ENCODE measurements around the gene LMOD3. TPM values are rescaled to one million over a fixed set of nuclear protein-coding genes. Genes with fewer than 3 reads are reported as not detected.

The LMOD3 gene
- total and polyA plus RNA-seq, 2 of the 4 experiments (the other 2 are of a cell fraction), result not detected

DNA sequence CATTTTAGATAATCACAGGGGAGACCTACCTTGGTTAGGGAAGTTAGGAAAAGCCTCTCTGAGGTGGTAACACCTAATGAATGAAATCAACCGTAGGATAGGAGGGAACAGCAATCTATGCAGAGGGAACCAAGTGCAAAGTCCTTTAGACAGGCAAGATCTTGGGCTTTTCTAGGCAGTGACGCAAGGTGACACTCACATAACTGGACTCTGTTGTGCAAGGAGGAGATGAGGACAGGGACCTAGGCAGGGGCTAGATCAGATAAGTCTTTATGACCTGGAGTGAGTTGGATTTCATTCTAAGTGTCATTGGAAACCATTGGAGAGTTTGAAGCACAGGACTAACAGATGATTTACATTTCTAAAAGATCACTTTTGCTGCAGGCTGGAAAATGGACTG, 4.6 kb upstream of the LMOD3 start:
- Histone ChIP-seq H3K4me2 (ENCODE audit: low read depth, low read length) (no peak overlapping the region), H2BK15ac (ENCODE audit: low read depth, low read length) (no peak overlapping the region), H3K9me3 (ENCODE audit: control insufficient read depth, insufficient read depth, low read length) (no peaks in the 10 kb centered on the region), H3K4ac (ENCODE audit: low read depth, low read length) (no peak overlapping the region), H3K14ac (replicated peaks; ENCODE audit: low read depth, low read length) (no peak overlapping the region), H3K4me1 (ENCODE audit: control insufficient read depth, insufficient read depth, low read length) (no peaks in the 10 kb centered on the region; the same call in 1 of the 2 replicates), H2AFZ (replicated peaks; ENCODE audit: low read length, poor library complexity) (no peak overlapping the region), H3K9ac (ENCODE audit: low read depth, low read length) (no peak overlapping the region), H4K5ac (ENCODE audit: low read depth, low read length) (no peak overlapping the region), H3K18ac (ENCODE audit: low read depth, low read length) (no peak overlapping the region), H3K79me1 (ENCODE audit: low read depth in 1 of 2, low read length in 2 of 2) (no peaks in the 10 kb centered on the region), H2BK20ac (ENCODE audit: low read depth, low read length) (no peak overlapping the region), H3K56ac (ENCODE audit: extremely low read depth, insufficient read depth, low read length) (no peak overlapping the region), H2AK9ac (replicated peaks; ENCODE audit: low read depth, low read length, poor library complexity) (no peak overlapping the region), H2BK5ac (ENCODE audit: low read depth, low read length, poor library complexity, severe bottlenecking) (no peak overlapping the region), H4K8ac (ENCODE audit: low read depth in 2 of 2, low read length in 2 of 2) (no peak overlapping the region), H4K20me1 (ENCODE audit: insufficient read depth, low read length) (no peaks in the 10 kb centered on the region), H3K9me1 (ENCODE audit: insufficient read depth, low read length) (no peaks in the 10 kb centered on the region), H3K23ac (ENCODE audit: low read depth, low read length) (no peak overlapping the region), H2AK5ac (ENCODE audit: low read depth, low read length) (no peak overlapping the region), H3K36me3 (ENCODE audit: control insufficient read depth, insufficient read depth, low read length) (no peaks in the 10 kb centered on the region), H4K91ac (ENCODE audit: insufficient read depth, low read depth, low read length) (no peak overlapping the region), H3K4me3 (ENCODE audit: insufficient read depth, low read depth, low read length) (no peak overlapping the region), H2BK120ac (ENCODE audit: low read depth, low read length) (no peak overlapping the region), H3K27me3 (ENCODE audit: control insufficient read depth, insufficient read depth, low read length) (peaks cover 9% of the 10 kb centered on the region), H3K27ac (ENCODE audit: insufficient read depth, low read length) (no peak overlapping the region)
- DNase-seq (no peak), ATAC-seq (ENCODE audit: low read depth) (no peak)
- no CpG with 5 or more reads among the region's 2 CpGs for WGBS, 2 experiments (ENCODE audit: extremely low coverage in 2 of 2, insufficient read length in 1 of 2)
- ChIA-PET POLR2A (ENCODE audit: unreplicated experiment) (no interaction called here), CTCF (interaction anchor here (1.3 kb wide), 1 partner anchor 178 kb away, joined by 4 read pairs; no protein-coding TSS in a partner anchor)
- BruUV-seq (replicated peaks), result no TSS peak
- intact Hi-C loops (cut with micrococcal nuclease), result loop anchor here (10.0 kb wide), 1 partner anchor 548 kb away; no protein-coding TSS in a partner anchor
- dilution Hi-C loops (cut with HindIII; ENCODE audit: low sequenced_read_pairs, unreplicated experiment), result no loop called here
- in situ Hi-C loops (cut with MboI; ENCODE audit: low sequenced_read_pairs), result no loop called here
- TF ChIP-seq RFX5 (IDR thresholded peaks at IDR 0.05; ENCODE audit: low read depth, low read length), result no peak
- no peak for TF ChIP-seq CEBPB (IDR thresholded peaks at IDR 0.05; ENCODE audit: low read depth, low read length)
- no peak for TF ChIP-seq MXI1 (IDR thresholded peaks at IDR 0.05; ENCODE audit: borderline replicate concordance, low read depth, low read length)
- TF ChIP-seq MAFK (IDR thresholded peaks at IDR 0.05; ENCODE audit: low read depth, low read length), result no peak
- no peak for TF ChIP-seq FOS (IDR thresholded peaks at IDR 0.05; ENCODE audit: low read depth, low read length)
- TF ChIP-seq, protein P1, sequence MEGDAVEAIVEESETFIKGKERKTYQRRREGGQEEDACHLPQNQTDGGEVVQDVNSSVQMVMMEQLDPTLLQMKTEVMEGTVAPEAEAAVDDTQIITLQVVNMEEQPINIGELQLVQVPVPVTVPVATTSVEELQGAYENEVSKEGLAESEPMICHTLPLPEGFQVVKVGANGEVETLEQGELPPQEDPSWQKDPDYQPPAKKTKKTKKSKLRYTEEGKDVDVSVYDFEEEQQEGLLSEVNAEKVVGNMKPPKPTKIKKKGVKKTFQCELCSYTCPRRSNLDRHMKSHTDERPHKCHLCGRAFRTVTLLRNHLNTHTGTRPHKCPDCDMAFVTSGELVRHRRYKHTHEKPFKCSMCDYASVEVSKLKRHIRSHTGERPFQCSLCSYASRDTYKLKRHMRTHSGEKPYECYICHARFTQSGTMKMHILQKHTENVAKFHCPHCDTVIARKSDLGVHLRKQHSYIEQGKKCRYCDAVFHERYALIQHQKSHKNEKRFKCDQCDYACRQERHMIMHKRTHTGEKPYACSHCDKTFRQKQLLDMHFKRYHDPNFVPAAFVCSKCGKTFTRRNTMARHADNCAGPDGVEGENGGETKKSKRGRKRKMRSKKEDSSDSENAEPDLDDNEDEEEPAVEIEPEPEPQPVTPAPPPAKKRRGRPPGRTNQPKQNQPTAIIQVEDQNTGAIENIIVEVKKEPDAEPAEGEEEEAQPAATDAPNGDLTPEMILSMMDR (conservative IDR thresholded peaks at IDR 0.05; ENCODE audit: low read depth, low read length), result no peak
- no peak for TF ChIP-seq MAZ (IDR thresholded peaks at IDR 0.05; ENCODE audit: borderline replicate concordance, low read depth, low read length)
- TF ChIP-seq NFE2L2 (IDR thresholded peaks at IDR 0.05; ENCODE audit: low read depth, low read length), result no peak
- TF ChIP-seq POLR2A (IDR thresholded peaks at IDR 0.05; ENCODE audit: low read depth, low read length), result no peak
- TF ChIP-seq RCOR1 (IDR thresholded peaks at IDR 0.05; ENCODE audit: insufficient replicate concordance, low read length), result no peak
- no peak for TF ChIP-seq USF2 (IDR thresholded peaks at IDR 0.05; ENCODE audit: low read depth, low read length)
- no peak for TF ChIP-seq SMC3 (IDR thresholded peaks at IDR 0.05; ENCODE audit: low read depth, low read length)
- TF ChIP-seq RAD21 (IDR thresholded peaks at IDR 0.05; ENCODE audit: low read length), result no peak
- TF ChIP-seq BHLHE40 (IDR thresholded peaks at IDR 0.05; ENCODE audit: low read depth, low read length), result no peak
